PFSK-1 (cell line): ENCODE data around the gene PTPN20.

Experiments used
- POLR2AphosphoS5 ChIP-seq: IDR thresholded peaks from 2 replicates; pipeline ENCODE4 v1.6.1; 2012; ENCODE audit warnings: low read depth, mild to moderate bottlenecking, control low read depth, low read length, moderate library complexity
- REST ChIP-seq, 2 experiments: IDR thresholded peaks; 2 replicates each; pipeline versions ENCODE4 v1.6.1 to v1.8.0; 2011 to 2012; ENCODE audit warnings: low read depth in 2 of 2, low read length in 2 of 2, control low read depth in 1 of 2, inconsistent platforms in 1 of 2, mild to moderate bottlenecking in 1 of 2, moderate library complexity in 1 of 2; ENCODE audit not compliant: insufficient read depth in 1 of 2
- SIN3A ChIP-seq: IDR thresholded peaks from 2 replicates; pipeline ENCODE4 v1.6.1; 2012; ENCODE audit warnings: mild to moderate bottlenecking, low read length, moderate library complexity, borderline replicate concordance; ENCODE audit not compliant: insufficient read depth

DNA sequence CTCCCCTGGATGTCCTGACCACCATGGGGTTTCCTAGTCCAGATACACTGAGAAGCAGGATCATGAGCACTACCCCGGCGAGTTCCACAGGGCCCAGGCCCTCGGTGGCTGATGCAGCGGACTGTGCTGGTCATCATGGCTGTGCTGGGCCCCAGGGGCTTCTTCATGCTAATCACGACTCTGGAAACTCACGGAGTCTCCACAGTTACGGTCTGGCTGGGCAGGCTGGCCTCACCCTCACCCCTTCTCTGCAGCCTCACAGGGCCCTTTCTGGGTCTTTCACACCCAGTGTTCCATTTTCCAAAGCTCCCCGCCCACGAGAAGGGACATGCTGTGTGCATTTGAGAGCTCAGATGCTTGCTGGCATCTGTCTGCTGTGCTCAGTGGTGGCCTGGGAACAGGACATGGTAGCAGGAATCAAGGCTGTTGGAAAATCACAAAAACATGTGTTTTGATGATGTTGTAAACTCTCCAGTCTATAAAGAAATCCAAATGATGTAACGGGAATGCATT, 119.0 kb downstream of the PTPN20 start:
- TF ChIP-seq REST (IDR thresholded peaks at IDR 0.05; ENCODE audit: insufficient read depth in 1 of 2, low read depth in 2 of 2, low read length in 2 of 2) (no peak), POLR2AphosphoS5 (no peak), SIN3A (no peak)
